HepG2 (cell line): Measurements from ENCODE around the gene STAP2. TPM values are rescaled to one million over a fixed set of nuclear protein-coding genes. Genes with fewer than 3 reads are reported as not detected.

ENCODE experiments used
- DDIT3 ChIP-seq: sonication (generic); formaldehyde crosslinking; IDR thresholded peaks from 2 replicates; pipeline ENCODE4 v1.4.0; 2020; ENCODE audit warnings: mild to moderate bottlenecking, missing genetic modification reagents
- FOXP1 ChIP-seq, 2 experiments: fragments of 450-650 bp in 1 of 2; IDR thresholded peaks; 2 replicates each; pipeline ENCODE4 v1.6.1; 2017 to 2018; ENCODE audit warnings: antibody characterized with exemption in 1 of 2
- GABPA ChIP-seq, 2 experiments: IDR thresholded peaks; 2 replicates each; pipeline ENCODE4 v1.6.1; 2011 to 2016; ENCODE audit warnings: low read depth in 2 of 2, low read length in 1 of 2, missing biosample characterization in 1 of 2, missing genetic modification characterization in 1 of 2
- GABPB1 ChIP-seq: IDR thresholded peaks from 2 replicates; pipeline ENCODE4 v1.6.1; 2016; ENCODE audit warnings: mild to moderate bottlenecking, missing genetic modification reagents, moderate library complexity, missing compliant biosample characterization
- HOXA3 ChIP-seq: sonication (generic); formaldehyde crosslinking; IDR thresholded peaks from 2 replicates; pipeline ENCODE4 v1.5.0; 2020; ENCODE audit warnings: missing genetic modification reagents
- KDM2A ChIP-seq: sonication (generic); formaldehyde crosslinking; IDR thresholded peaks from 2 replicates; pipeline ENCODE4 v1.4.0; 2020; ENCODE audit warnings: low read depth, missing genetic modification reagents, borderline replicate concordance
- MED1 ChIP-seq: sonication (generic); formaldehyde crosslinking; IDR thresholded peaks from 2 replicates; pipeline ENCODE4 v1.4.0; 2020; ENCODE audit warnings: missing genetic modification reagents
- MIER3 ChIP-seq: IDR thresholded peaks from 2 replicates; pipeline ENCODE4 v1.6.1; 2016; ENCODE audit warnings: missing compliant biosample characterization, borderline replicate concordance
- NFE2 ChIP-seq: sonication (generic); formaldehyde crosslinking; IDR thresholded peaks from 2 replicates; pipeline ENCODE4 v1.4.0; 2020; ENCODE audit warnings: missing genetic modification reagents
- SRSF1 ChIP-seq: fragments of 200-400 bp; formaldehyde crosslinking; optimal IDR thresholded peaks from 2 replicates; pipeline ENCODE3; 2017; ENCODE audit warnings: mild to moderate bottlenecking, low read depth, low read length, moderate library complexity
- XRCC5 ChIP-seq: fragments of 200-400 bp; formaldehyde crosslinking; optimal IDR thresholded peaks from 2 replicates; pipeline ENCODE3; 2017; ENCODE audit warnings: mild to moderate bottlenecking, low read length
- ZEB1 ChIP-seq: IDR thresholded peaks from 2 replicates; pipeline ENCODE4 v1.6.1; 2012; ENCODE audit warnings: mild to moderate bottlenecking, low read depth, inconsistent platforms; ENCODE audit not compliant: insufficient replicate concordance
- ZNF224 ChIP-seq: sonication (generic); formaldehyde crosslinking; IDR thresholded peaks from 2 replicates; pipeline ENCODE4 v1.5.0; 2020; ENCODE audit warnings: mild to moderate bottlenecking, missing genetic modification reagents
- ZNF367 ChIP-seq: sonication (generic); formaldehyde crosslinking; IDR thresholded peaks from 2 replicates; pipeline ENCODE4 v1.4.0; 2020; ENCODE audit warnings: missing genetic modification reagents, borderline replicate concordance
- ZNF556 ChIP-seq: sonication (generic); formaldehyde crosslinking; IDR thresholded peaks from 2 replicates; pipeline ENCODE4 v1.4.0; 2020; ENCODE audit warnings: mild to moderate bottlenecking, missing genetic modification reagents, borderline replicate concordance
- ZNF678 ChIP-seq: sonication (generic); formaldehyde crosslinking; IDR thresholded peaks from 2 replicates; pipeline ENCODE4 v1.4.0; 2020; ENCODE audit warnings: mild to moderate bottlenecking, missing genetic modification reagents
- ZNF746 ChIP-seq: sonication (generic); formaldehyde crosslinking; IDR thresholded peaks from 2 replicates; pipeline ENCODE4 v1.8.0; 2022; ENCODE audit warnings: mild to moderate bottlenecking, missing genetic modification reagents
- ZSCAN29 ChIP-seq: sonication (generic); formaldehyde crosslinking; conservative IDR thresholded peaks from 2 replicates; pipeline ENCODE4 v1.4.0; 2020; ENCODE audit warnings: mild to moderate bottlenecking, missing genetic modification reagents
- polyA plus RNA-seq, 8 experiments: library from polyadenylated mRNA; depleted of rRNA in 3 of 8; stranded (reverse) in 7 of 8; unstranded in 1 of 8; fragments of >200 nt; fragmentation: Illumina TruSeq in 4 of 8; extraction: Trizol in 4 of 8; gene quantifications; 2 replicates each; pipeline versions ENCODE4 v1.2.1 to v1.2.3, GENCODE V29; 2011 to 2016; ENCODE audit warnings: low read depth in 4 of 8, missing spikeins in 1 of 8, mixed read lengths in 1 of 8; ENCODE audit not compliant: insufficient read depth in 1 of 8
- total RNA-seq, 5 experiments: library from RNA; depleted of rRNA; stranded (reverse); fragments of >200 nt; fragmentation: Illumina TruSeq; extraction: Trizol; gene quantifications; 2 replicates each; pipeline ENCODE4 v1.2.3, GENCODE V29; 2016; ENCODE audit warnings: low read depth in 1 of 5
- TF ChIP-seq, protein P1 (sequence below): sonication (generic); formaldehyde crosslinking; IDR thresholded peaks from 2 replicates; pipeline ENCODE4 v1.8.1; 2022; ENCODE audit warnings: low read depth, mild to moderate bottlenecking, missing genetic modification reagents
- TF ChIP-seq, protein P2 (sequence below): sonication (generic); formaldehyde crosslinking; IDR thresholded peaks from 2 replicates; pipeline ENCODE4 v1.9.0; 2022; ENCODE audit warnings: missing genetic modification reagents, mild to moderate bottlenecking, borderline replicate concordance
- TF ChIP-seq, protein P3 (sequence below): sonication (generic); formaldehyde crosslinking; IDR thresholded peaks from 2 replicates; pipeline ENCODE4 v1.4.0; 2020; ENCODE audit warnings: missing genetic modification reagents

STAP2 gene
- total and polyA plus RNA-seq, 2 of the 13 experiments (the other 11 are each of a cell fraction or from before 2014, with no cell fraction given) = 39.0 to 43.7 TPM

DNA sequence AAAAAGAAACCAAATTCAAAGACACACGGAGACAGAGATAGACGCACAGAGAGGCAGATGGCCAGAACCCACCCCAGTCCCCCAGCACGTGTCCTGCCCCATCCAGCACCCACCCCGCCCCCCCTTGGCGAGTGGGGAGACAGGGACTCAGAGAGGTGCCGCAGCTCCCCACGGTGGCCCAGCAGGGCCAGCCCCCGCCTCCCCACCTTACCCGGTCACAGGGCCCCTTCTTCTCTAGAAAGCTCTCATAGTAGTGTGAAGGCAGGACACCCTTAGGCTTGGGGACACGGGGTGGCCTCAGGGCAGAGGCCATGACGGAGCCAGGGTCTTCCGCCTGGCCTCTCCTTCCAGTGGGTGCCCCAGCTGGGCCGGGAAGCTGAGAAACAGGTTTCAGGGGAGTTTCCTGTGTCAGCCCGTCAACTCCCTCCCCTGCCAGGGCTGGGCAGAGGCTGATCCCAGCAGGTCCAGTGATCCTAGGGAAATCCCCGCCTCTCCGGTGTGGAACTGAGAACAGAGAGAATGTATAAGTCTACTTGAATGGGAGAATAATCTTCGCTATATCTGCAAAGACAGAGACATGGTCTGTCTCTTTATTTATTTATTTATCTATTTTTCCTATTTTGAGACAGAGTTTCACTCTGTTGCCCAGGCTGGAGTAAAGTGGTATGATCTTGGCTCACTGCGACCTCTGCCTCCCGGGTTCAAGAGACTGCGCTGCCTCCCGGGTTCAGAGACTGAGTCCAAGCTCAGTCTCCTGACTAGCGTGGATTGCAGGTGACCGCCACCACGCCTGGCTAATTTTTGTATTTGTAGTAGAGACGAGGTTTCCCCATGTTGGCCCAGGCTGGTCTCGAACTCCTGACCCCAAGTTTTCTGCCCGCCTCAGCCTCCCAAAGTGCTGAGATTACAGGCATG, at the start of gene STAP2 (continued):
- TF ChIP-seq ZNF224 (CRISPR knock-in tag) (no peak), XRCC5 (peak; percentile 39), MIER3 (CRISPR knock-in tag) (no peak), DDIT3 (CRISPR knock-in tag) (no peak), KDM2A (0 out of 2 replicates have a peak, but pooled peaks have one; percentile 17), SRSF1 (peak; percentile 68), GABPA (IDR thresholded peaks at IDR 0.05; ENCODE audit: low read depth, low read length) (no peak), GABPA (CRISPR knock-in tag; IDR thresholded peaks at IDR 0.05; ENCODE audit: low read depth) (0 out of 2 replicates have a peak, but pooled peaks have one; percentile 4), ZNF746 (CRISPR knock-in tag) (no peak), HOXA3 (CRISPR knock-in tag) (peak; percentile 24; the same call in 1 of the 2 replicates), ZEB1 (peak; percentile 40), MED1 (CRISPR knock-in tag) (no peak), ZNF556 (CRISPR knock-in tag) (0 out of 2 replicates have a peak, but pooled peaks have one; percentile 45), FOXP1 (IDR thresholded peaks at IDR 0.05) (no peak), FOXP1 (CRISPR knock-in tag; IDR thresholded peaks at IDR 0.05) (no peak), NFE2 (CRISPR knock-in tag) (no peak), GABPB1 (0 out of 2 replicates have a peak, but pooled peaks have one; percentile 11), ZNF678 (no peak), ZSCAN29 (CRISPR knock-in tag) (no peak), ZNF367 (no peak)
- TF ChIP-seq, protein P1, sequence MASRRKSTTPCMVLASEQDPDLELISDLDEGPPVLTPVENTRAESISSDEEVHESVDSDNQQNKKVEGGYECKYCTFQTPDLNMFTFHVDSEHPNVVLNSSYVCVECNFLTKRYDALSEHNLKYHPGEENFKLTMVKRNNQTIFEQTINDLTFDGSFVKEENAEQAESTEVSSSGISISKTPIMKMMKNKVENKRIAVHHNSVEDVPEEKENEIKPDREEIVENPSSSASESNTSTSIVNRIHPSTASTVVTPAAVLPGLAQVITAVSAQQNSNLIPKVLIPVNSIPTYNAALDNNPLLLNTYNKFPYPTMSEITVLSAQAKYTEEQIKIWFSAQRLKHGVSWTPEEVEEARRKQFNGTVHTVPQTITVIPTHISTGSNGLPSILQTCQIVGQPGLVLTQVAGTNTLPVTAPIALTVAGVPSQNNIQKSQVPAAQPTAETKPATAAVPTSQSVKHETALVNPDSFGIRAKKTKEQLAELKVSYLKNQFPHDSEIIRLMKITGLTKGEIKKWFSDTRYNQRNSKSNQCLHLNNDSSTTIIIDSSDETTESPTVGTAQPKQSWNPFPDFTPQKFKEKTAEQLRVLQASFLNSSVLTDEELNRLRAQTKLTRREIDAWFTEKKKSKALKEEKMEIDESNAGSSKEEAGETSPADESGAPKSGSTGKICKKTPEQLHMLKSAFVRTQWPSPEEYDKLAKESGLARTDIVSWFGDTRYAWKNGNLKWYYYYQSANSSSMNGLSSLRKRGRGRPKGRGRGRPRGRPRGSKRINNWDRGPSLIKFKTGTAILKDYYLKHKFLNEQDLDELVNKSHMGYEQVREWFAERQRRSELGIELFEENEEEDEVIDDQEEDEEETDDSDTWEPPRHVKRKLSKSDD = no peak
- TF ChIP-seq, protein P2, sequence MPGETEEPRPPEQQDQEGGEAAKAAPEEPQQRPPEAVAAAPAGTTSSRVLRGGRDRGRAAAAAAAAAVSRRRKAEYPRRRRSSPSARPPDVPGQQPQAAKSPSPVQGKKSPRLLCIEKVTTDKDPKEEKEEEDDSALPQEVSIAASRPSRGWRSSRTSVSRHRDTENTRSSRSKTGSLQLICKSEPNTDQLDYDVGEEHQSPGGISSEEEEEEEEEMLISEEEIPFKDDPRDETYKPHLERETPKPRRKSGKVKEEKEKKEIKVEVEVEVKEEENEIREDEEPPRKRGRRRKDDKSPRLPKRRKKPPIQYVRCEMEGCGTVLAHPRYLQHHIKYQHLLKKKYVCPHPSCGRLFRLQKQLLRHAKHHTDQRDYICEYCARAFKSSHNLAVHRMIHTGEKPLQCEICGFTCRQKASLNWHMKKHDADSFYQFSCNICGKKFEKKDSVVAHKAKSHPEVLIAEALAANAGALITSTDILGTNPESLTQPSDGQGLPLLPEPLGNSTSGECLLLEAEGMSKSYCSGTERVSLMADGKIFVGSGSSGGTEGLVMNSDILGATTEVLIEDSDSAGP (CRISPR knock-in tag) = no peak
- TF ChIP-seq, protein P3, sequence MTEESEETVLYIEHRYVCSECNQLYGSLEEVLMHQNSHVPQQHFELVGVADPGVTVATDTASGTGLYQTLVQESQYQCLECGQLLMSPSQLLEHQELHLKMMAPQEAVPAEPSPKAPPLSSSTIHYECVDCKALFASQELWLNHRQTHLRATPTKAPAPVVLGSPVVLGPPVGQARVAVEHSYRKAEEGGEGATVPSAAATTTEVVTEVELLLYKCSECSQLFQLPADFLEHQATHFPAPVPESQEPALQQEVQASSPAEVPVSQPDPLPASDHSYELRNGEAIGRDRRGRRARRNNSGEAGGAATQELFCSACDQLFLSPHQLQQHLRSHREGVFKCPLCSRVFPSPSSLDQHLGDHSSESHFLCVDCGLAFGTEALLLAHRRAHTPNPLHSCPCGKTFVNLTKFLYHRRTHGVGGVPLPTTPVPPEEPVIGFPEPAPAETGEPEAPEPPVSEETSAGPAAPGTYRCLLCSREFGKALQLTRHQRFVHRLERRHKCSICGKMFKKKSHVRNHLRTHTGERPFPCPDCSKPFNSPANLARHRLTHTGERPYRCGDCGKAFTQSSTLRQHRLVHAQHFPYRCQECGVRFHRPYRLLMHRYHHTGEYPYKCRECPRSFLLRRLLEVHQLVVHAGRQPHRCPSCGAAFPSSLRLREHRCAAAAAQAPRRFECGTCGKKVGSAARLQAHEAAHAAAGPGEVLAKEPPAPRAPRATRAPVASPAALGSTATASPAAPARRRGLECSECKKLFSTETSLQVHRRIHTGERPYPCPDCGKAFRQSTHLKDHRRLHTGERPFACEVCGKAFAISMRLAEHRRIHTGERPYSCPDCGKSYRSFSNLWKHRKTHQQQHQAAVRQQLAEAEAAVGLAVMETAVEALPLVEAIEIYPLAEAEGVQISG (CRISPR knock-in tag) = peak; percentile 9; the same call in 1 of the 2 replicates
